HG03039 (cell line): Measurements from ENCODE around the gene DOK4.

Experiments
- ATAC-seq: cut with Tn5 transposase; IDR thresholded peaks from one replicate; pipeline ENCODE4 v1.9.1; 2021; ENCODE audit warnings: mild to moderate bottlenecking, moderate library complexity; ENCODE audit not compliant: unreplicated experiment

The DOK4 gene

DNA sequence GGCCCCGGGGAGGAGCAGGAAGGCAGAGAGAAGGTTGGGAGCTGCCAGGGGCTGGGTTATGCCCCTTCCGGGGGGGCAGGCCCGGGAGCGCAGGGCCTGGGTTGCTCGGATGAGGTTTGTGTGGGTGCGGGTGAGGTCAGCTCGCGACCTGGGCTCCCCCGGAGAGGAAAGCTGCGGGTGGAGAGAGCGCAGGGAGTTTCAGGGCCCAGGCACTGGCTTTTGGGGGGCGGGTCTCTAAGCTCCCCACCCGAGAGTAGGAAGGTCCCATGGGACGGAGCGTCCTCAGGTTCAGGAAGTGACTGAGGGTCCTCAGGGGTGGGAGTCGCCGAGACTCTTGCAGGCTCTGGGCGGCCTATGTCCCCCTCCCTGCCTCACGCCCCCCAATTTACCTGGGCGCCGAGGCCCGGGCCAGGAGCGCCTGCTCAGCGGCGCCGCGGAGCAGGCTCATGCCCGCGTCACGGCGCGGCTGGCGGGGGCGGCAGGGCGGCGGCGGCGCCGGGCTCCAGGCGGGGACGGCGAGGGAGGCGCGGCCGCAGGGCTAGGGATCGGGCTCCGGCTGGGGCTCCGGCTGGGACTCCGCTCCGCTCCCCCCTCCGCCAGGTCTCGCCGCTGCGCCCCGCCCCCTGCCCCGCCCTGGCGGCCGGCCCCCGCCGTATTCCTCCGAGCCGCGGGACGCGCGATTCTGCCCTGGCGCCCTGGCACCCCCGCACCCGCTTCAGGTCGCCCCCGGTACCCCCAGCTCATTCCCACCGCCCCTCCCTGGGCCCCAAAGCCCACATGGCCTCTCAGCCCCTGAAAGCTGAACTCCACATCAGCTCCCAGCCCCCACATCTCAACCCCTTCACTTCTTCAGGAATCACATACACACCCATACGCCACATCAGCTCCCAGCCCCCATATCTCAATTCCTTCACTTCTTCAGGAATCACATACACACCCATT lies at the start of gene DOK4:
DOK4 (minus strand) TSS at position 578 of the 942 bp plus-strand sequence. CDS start 6,986 bp downstream, outside the sequence.
- ATAC-seq: peak; percentile 92

DNA sequence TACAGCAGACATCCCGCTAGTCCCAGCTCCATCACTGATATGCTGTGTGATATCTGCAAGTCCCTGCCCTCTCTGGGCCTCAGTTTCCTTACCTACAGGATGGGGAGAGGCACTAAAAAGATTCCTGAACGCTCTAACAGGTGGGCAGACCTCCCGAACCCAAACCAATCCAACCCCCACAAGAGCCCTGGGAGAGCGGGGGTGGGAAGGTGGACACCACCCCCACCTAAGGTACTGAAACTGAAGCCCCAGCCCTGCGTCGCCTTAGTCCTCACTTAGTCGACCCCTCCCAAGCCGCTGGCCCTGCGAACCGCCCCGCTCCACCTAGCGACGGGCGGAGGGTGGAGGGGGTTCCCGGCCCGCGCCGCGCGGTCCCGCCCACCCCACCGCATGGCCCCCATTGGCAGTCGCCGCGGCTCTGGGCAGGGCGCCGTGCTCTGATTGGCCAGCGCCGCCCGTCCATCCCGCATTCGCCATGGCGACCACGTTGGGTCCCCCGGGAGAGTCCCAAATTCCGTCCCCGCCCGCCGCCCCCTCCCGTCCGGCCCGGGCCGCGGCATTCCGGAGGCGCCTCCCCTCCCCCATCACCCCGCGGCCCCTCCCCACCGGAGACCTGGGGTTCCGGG lies 49.5 kb upstream of the DOK4 start:
- peak; percentile 56 for ATAC-seq

DNA sequence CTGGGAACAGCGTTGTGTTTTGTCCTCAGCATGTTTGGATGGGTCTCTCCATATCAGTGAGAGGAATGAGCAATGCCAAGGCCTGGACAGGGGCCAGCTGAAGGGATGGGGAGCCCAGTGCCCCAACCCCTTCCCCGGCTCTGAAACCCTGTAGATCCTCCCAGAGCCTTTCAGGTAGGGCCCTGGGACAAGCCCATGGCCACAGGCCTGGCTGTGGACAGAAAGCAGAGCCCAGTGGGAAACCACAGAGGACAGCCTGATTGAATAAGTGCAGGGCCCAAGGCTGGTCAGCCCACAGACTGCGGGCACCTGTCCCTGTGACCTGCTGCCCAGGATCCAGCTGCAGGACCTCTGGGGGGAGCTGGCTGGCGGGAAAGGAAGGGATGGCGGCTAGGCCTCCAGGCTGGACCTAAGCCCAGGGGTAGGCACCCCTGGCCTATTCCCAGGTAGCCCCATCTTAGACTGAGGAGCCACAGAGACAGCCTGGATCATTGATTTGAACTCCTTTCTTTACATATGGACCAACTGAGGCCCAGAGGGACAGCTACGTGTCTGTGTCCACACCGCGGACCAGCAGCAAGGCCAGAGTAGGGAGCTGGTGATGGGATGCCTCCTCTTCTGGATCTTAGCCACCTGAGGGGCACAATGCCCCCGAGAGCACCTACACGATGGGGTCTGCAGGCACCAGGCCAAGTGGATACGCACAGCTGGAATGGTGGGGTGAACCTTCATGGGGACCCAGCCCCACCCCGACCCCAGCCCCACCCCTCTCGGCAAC lies 48.8 kb upstream of the DOK4 start:
- ATAC-seq: no peak

DNA sequence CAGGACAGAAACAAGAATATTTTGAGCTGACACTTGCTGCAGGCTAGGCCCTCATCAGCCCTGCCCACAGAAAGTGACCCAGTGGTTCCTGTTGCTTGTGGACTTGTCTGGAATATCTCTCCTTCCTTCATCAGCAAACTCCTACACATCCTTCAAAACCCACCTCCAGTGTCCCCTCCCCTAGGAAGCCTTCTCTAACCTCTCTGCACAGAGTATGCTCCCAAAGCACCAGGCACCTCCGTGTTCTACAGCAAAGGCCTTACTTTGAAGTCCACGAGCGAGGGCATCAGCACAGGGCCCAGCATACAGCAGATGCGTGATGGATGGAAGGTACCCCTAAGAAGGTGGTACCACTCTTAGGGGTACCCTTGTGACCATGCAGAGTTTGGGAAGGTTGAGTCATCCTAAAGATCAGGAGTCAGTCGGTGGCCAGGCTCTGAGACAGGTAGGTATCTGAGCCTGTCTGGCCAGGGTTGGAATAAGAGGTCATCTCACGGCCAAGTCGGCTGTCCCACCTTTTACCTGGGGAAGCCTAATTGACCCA lies 48.1 kb upstream of the DOK4 start:
- no peak for ATAC-seq

DNA sequence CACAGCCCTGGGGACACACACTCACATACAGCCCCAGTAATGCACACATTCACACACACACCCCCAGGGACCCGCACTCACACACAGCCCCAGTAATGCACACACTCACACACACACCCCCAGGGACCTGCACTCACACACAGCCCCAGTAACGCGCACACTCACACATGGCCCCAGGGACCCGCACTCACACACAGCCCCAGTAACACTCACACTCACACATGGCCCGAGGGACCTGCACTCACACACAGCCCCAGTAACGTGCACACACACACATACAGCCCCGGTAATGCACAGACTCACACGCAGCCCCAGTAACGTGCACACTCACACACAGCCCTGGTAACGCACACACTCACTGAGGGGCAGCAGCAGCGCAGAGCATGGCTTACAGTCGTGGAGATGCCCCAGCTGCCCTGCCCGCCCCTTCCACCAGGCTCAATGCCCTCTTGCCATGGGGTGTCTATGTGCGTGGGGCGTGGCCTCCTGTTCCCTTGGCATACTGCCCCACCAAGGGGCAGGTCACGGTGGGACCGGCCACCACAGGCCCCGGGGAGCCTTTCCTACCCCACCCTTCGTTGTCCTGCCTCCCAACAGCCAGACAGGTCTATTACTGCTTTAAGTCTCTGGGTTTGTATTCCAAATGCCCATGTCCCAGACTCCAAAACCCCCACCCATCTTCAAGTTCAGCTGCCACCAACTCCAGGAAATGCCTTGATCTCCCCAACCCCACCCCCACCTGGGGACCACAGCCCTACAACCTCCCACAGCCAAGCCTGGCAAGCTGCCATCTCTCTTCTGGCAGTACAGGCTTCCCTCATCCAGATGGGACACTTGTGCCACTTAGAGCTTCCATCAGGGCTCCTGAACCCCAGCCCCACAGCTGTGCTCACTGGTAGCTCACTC lies 47.4 kb upstream of the DOK4 start:
- no peak for ATAC-seq

DNA sequence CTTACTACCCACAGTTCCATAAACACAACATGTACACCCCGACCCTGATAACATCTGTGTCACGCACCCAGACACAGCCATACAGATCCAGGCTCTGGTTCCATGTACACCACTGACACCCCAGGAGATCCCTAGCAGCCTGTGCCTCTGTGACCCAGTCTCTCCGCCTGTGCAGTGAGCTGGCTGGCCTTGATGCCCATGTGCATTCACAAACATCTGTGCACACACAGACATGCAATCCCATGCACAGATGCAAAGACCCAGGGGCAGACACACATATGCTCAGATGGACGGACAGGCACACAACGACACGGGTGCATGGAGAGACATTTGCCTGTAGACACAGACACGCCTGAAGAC lies 46.0 kb upstream of the DOK4 start:
- ATAC-seq: no peak

DNA sequence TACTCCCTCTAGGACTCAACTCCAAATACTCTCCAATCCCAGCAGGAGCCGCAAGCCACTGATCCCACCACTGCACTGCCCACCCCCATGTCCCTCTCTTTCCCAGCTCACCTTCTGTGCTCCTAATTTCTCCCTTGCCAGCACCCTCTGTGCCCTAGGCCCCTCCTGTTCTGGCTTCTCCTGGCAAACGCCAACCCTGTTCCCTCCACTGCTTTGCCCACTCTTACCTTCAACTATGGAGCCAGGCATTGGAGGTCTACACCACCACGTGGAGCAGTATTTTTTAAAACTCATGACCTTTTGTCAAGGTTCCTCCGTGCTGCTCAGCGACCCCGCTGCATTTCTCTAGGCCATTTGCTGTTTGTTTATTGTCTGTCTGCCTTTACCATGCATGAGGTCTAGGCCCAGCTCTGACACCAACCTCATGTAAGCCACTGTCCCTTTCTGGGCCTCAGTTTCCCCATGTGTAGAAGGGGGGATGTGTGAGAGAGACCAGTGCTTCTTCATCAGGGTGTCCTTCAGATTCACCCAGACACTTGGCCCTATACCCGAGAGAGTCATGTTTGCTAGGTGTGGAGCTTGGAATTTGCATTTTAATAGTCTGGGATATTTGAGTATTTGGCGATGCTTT lies 45.5 kb upstream of the DOK4 start:
- ATAC-seq: no peak

DNA sequence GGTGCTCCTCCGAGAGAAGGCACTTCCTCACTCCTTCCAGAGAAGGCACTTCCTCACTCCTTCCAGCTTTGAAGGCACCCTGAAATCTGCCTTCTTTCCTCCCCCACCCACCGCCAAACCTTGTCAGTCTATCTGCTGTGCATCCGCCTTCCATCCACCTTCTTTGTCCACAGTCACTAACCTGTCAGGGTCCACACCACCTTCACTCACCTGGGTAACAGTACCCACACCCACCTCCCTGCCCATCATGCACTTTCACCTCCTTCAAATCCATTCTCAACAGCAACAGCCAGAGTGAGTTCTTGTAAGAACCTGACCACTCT lies 44.9 kb upstream of the DOK4 start:
- no peak for ATAC-seq

DNA sequence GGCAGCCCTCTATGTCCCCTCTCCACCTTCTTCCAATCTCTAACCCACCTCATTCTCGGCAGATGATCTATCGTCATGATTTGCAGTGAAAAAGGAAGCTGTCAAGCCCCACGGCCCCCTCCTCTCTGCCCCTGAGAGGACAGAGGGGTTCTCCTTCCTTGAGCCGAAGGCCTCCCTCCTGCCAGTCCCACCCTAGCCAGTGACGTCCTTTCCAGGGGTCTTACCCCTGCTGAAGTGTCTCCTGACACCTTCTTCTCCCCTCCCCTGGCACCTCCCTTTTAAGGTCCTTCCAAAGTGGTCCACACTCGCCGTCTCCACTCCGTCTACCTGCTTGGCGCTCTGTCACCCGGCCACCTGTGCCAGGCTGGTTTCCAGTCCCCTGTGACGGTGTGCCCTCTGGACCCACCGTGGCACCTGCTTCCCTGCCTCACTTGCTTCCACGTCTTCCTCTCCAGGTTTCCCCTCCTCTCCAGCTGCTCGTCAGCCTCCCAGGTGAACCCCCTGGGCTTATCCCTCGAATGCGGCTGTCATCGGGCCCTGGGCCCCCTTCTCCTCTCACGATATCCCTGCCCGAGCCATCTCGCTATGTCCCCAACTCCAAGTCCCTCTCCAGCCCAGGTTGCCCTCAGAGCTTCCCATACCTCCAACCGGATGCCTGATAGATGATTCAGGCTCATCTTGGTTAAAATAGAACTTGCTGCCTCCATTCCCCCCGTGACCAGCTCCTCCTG lies 44.4 kb upstream of the DOK4 start:
- ATAC-seq: no peak

DNA sequence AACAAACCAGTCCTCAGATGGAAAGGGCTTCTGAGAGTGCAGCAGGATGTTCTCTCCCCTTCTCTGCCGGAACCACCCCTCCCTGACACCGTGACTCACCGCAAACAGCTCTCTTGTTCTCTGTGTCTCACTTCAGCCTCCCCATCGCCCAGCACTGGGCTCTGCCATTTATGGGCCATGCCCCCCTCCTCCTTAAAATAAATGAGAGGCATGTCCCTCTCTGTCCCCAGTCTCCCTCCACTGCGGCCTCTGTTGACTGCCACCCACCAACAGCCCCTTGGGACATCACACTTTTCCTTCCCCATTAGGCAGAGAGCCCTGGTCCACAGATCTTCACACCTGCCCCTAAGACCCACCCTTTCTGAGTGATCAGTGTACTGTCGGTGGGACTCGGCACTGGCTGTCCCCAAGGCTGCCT lies 43.8 kb upstream of the DOK4 start:
- ATAC-seq: peak; percentile 48

DNA sequence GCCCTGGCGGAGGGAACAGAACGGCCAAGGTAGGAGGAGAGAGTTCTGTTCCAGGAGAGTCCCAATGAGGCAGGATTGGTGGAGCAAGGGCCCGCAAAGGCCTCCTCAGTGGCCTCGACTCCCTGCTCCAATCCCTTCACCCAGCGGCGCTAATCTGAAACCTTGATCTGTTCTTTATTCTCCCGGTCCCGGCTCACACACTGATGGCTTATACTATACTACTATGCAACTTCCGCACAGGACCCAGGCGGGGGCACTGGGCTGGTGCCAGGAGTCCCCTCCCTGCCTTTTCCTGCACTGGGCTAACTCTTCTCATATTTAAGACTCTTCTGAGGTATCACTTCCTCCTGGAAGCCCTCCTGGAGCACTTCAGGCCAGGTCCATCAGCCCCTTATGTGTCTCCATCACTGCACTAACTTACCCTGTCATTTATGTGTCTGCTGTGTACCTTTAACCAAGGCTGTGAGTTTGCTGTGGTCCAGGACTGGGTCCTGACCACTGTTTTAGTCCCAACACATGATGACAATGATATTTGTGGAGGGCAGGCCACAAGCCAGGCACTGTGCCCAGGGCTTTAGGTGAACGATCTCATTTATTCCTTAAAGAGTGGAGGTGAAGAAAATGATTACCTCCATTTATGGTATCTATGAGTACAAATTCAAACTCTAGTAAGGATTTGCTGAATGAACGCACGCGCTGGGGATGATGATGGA lies 43.3 kb upstream of the DOK4 start:
- no peak for ATAC-seq

DNA sequence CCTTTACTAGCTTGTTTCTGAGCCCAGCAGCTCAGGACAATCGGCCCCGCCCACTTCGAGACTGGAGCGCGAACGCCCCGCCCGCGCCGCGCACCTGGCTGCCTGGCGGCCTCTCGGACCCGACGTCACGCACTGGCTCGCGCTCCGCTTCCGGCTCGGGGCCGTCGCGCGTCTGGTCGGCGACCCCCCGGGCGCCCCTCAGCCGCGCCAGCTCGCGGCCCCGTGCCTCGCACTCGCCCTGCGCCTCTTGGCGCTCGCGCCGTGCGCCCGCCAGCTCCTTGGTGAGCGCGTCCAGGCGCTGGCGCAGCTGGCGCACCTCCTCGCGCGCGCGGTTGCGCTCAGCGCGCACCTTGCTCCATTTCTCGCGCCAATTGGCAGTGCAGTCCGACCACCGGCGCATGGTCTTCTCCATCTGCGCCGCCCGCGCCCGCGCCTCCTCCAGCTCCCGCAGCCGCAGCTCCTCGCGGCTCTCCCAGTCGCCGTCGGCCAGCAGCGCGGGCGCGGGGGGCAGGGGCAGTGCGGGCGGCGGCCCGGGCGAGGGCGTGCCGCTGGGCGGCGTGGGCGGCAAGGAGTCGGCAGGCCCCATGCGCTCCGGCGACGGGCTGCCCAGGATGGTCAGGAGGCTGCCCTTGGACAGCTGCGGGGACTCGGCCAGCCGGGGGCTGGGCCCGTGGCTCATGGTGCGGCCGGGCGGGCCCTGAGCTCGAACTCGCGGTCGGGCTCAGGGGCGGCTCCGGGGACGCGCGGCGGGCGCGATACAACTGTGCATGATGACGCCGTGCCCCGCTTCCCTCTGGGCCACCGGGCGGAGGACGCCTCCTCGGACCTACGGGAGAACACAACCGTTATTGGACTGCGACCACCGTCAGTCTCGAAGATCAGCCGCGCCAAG lies 42.5 kb upstream of the DOK4 start:
- no peak for ATAC-seq

DNA sequence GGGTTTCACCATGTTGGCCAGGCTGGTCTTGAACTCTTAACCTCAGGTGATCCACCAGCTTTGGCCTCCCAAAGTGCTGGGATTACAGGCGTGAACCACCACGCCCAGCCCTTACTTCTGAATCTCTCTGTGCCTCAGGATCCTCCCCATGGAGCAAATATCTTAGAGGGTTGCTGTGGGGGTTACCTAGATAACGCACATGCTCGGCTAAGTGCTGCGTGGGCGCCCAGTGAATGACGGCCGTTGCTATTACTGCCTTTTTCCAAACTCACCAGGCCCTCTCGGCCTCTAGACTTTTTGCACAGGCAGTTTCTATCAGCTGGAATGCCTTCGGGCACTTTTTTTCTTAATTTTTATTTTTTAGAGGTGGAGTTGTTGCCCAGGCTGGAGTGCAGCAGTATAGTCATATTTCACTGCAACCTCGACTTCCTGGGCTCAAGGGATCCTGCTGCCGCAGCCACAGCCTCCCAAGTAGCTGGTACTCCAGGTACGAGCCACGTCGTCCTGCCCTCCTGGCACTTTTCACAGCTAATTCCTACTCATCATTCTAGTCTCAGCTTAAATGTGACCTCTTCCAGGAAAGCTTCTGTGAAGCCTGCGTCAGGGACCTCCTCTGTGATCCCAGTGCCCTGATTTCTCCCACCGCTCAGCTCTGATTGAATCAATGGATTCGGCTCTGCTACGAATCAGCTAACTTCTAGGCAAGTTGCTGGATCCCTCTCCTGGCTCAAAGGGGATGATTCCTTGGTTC lies 41.5 kb upstream of the DOK4 start:
- no peak for ATAC-seq

DNA sequence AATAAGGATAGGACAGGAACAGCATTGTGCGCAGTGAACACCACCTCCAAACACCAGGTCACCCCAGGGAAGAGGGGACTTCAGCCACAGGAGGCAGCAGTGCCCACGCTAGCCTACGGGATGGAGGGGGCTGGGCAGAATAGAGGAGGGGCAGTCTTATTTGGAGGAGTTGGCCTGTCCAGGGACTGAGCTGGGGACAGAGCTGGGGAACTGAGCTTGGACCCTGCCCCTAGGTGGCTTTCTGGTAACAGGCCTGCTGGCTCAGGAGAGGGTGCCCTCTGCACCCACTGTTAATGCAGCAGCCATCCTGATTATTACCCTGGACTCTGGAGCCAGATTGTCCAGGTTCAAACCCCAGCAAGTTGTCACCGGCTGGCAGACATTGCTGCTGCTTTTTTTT lies 40.7 kb upstream of the DOK4 start:
- no peak for ATAC-seq

DNA sequence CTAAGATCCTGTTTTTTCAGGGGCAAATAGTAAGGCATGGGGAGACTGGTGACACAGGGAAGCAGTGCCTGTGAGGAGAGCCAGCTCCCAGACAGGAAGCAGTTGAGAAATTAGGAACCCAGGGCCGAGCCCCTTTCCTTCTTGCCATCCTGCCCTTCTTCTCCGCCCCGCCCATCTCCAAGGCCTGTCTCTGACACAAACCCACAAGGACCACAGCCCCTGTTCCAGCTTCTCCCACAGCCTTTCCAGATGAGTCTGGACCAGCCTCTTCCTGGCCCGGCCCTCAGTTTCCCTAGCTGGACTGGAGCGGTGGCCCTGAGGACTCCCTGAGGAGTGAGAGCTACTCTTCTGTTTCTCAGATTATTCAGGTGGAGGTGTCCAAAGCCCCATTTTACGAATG lies 40.2 kb upstream of the DOK4 start:
- no peak for ATAC-seq

DNA sequence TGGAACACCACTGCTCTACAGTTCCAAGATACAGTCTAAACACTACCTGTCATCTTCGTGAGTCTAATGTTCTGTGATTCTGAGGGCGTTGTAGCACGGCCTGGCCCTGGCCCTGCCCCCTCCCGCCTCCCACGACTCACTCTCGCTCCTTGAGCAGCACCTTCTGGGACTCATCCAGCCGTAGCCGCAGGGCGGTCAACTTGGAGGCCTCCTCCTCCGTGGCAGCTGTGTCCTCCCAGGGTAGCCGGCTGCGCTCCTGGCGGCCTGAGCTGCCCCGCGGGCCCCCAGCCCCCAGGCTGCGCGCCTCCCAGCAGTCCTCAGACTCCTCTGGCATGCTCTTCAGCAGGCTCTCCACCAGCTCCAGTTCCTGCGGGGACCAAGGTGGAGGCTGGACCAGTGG lies 39.5 kb upstream of the DOK4 start:
- ATAC-seq: no peak

DNA sequence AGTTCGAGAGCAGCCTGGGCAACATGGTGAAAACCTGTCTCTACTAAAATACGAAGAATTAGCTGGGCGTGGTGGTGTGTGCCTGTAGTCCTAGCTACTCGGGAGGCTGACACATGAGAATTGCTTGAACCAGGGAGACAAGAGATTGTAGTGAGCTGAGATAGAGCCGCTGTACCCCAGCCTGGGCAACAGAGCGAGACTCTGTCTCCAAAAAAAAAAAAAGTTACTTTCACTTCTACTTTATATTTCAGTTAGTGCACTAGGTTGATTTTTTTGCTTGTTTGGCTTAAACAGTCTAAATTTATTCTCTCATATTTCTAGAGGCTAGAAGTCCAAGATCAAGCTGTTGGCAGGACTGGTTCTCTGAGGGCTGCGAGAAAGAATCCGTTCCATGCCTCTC lies 36.7 kb upstream of the DOK4 start:
- no peak for ATAC-seq
